NCI-H146 treated with DMSO at 0.1 percent for 48 hours (cell line): ENCODE measurements around the gene KCNE3.

ENCODE experiments used
- DNase-seq: peaks from one replicate; lab custom pipeline; 2025; ENCODE audit not compliant: unreplicated experiment; lab: John Stamatoyannopoulos, UW

KCNE3 gene

DNA sequence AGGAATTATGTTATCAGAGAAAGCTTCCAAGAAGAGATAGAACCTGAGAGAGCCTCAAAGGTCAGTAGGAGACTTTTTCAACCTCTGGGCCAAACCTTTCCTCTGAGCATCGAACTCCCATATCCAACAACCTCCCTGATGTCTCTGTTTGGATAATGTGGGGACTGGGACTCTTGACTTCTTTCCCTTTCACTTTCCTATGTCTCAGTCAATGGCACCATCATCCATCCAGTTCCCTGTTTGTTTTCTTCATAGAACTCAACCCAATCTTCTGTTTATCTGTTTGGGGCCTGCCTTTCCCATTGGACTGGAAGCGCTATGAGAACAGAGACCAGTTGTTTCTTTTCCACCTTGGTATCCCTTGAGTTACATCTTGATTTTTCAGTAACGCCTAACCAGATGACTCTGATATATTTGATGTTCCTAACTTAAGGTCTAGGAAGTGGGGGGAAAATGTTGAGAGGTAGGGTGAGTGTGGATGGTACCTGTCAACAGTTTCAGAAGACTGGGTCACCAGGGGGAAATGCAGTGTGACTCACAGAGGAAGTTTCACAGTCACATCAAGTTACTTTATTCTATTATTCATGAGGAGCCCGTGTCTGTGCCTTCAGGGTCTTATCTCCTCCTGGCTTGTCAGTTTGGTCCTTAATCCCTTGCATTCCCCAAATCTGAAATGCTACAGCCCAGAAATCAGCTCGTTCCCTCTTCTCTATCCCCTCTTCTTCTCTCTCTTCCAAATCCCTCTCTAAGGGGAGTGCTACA lies 4.5 kb upstream of the KCNE3 start:
- DNase-seq = no peak

DNA sequence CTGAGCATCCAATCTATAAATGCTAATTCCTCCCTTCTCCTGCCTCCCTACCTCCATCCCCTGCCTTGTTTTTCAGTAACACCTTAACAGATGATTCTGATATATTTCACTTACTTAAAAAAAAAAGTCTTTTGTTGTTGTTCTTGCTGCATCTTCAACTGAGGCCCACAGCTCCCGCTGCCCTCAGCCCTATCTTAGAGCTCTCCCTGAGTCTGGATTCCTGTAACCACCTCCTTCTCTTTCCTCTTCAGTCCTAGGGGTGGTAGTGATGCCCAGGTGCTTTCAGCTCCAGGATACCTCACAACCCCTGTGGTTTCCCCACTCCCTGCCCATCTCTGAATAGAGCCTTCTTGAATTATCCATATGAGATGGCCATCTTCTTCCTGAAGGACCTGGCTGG lies 3.7 kb upstream of the KCNE3 start:
- DNase-seq = no peak

DNA sequence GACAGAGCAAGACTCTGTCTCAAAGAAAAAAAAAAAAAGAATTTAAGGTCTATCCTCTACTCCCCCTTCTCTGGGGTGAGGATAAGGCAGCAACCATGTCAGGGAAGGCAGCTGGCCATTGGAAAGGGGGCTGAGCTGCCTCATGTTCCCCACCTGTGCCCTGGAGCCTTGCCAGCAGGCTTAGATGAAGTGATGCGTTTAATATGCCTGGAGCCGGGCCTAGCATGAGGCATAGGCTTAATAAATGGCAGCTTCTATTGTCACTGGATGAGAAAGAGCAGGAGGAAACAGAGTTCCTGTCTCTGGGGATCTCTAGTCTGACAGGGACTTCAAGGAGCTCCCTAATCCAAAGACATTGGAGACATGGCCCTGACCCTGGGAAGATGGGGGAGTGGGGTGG lies 3.2 kb upstream of the KCNE3 start:
- DNase-seq = no peak

DNA sequence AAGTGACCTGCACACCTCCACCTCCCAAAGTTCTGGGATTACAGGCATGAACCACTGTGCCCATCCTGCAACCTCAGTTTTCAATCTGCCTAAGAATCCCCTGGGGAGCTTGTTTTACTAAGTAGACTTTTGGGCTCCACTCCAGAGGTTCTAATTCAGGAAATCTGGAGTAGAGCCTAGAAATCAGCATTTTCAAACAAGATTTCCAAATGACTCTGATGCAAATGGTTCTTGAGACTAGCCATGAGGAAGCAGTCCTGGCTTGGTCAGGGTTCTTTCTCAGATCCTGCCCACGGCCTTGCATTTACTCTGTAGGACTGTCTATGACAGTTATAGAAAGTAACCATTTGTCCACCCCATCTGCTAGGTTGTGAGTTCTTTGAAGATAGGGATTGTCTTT lies 1.6 kb upstream of the KCNE3 start:
- no peak for DNase-seq

GRCh38 chr11:74468521-74468920 lies 1.2 kb upstream of the KCNE3 start:
- no peak for DNase-seq

GRCh38 chr11:74468058-74468457 lies 709 bp upstream of the KCNE3 start:
- no peak for DNase-seq

DNA sequence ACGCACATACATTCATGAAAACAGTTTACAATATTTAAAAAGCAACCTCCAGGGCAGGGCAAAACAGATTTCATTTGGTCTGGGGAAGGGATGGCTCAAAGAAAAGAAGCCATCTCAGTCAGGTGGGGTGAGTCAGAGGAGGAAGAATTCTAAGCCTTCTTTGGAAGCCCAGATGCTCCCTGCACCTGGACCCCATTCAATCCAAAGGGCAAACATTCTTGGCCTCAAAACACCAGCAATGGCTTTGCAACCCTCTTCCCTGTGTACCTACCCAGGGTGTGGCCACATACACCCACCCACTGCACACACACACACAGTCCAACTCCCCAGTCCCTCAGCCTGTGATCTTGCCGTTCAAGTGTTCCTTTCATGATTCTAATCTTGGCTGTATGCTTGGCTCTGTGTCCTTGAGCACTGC lies 2.0 kb downstream of the KCNE3 start:
- no peak for DNase-seq

DNA sequence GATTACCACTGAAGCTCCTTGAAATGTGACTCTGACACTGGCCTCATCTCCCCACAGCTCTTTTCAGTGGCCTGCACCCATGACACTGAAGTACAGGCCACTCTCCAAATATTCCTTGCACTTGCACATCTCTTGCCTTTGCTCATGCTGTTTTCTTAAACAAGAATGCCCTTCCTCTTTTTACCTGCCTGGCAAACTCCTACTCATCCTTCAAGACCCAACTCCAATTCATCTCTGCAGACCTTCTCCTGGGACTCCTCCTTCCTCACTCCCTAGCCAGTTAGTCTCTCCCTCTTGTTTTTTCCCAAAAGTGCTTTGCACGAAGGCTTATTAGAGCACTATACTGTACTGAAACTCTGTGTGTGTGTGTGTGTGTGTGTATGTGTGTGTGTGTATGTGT lies 2.6 kb downstream of the KCNE3 start:
- no peak for DNase-seq

DNA sequence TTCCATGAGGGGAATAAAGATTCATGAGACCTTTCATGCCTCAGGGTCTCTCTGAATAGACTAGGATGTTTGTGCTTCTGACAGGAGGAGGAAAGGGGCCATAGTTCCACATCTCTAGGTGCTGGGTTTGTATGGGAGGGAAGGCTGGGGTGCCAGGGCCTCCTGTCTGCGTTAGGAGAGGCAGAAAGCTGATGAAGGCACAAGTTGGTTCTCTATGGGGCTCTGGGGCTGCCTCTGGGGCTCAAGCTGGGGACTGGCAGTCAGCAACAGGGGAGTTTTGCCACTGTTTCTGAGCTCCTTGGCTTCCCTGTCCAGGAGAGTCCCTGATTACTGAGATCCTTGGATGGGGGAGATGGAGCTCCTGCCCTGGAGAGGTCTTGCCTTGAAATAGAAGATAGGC lies 4.1 kb downstream of the KCNE3 start:
- no peak for DNase-seq

DNA sequence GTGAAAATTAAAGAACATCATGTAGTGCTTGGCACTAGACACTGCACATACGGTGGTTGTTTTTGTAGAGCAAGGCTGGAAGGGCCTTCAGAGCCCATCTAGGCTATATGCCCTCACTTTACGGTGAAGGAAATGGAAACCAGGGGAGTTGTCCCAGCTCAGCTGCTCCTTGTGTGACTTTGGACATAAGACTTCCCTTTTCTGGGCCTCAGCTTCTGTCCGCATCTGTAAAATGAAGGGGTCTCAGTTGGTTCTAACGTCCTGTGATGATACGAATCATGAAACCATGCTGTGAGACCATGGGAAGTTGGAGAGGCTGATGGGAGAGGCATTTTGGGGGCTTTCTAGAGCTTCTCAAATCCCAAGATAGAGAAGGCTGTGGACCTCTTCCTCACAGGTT lies 4.7 kb downstream of the KCNE3 start:
- DNase-seq = no peak

- DNase-seq = no peak
Measured at GRCh38 chr11:74462009-74462408, 5.3 kb downstream of the KCNE3 start.

GRCh38 chr11:74460481-74461154 lies 6.7 kb downstream of the KCNE3 start:
- no peak for DNase-seq

- DNase-seq = no peak
Measured at GRCh38 chr11:74460065-74460464, 7.3 kb downstream of the KCNE3 start.

DNA sequence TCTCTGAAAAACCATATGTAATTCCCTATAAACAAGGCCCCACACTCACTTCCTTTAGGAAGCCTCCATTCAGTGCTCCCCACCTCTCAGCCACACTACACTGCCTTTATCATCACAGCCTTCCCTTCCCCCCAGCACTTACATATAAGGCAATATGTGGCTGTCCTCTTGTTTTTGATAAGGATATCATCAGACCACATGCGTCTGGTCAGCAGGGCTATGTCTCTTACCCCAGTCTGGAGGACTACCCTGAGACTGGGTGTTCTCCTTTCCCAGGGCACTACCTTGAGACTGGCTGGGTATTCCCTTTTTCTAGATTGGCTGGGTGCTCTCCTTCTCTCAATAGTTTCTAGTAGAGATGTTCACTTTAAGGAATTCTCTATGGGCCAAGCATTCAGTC lies 7.8 kb downstream of the KCNE3 start:
- no peak for DNase-seq

DNA sequence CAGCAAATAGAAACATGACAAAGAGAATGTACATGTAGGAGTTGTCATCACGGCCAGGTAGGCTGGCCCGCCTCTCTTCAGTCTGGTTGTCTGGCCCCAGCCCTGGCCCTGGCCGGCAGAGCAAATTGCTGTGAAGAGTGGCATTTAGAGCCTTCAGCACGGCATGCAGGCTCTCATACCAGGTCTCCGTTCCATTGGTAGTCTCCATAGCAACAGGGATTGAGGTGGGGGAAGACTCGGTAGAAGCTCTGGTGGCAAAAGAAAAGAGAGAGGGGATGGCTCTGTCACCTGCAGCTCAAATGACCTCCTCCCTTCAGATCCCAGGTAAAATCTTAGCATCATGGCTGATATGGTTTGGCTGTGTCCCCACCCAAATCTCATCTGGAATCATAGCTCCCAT lies 10.0 kb downstream of the KCNE3 start:
- DNase-seq = no peak

GRCh38 chr11:74453373-74453975 lies 13.9 kb downstream of the KCNE3 start:
- DNase-seq = peak; percentile 43

DNA sequence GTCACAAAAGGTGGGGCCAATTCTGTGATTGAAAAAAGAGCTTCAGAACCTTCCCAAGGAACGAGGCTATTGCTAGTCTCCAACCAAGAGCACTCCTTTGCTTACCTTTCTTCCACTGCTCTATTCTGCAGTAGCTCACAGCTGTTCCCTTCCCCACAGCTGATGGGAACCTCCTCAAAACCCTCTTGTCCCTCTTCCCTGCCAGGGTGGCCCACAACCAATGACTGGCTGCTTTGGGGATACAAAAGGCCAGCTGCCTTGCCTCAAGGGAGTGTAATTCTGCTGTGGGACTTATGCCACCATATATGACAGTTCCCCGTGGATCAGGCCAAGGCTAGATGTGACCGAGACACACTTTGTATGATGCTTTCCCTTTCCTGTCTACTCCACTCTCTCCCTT lies 15.0 kb downstream of the KCNE3 start:
- DNase-seq = no peak

DNA sequence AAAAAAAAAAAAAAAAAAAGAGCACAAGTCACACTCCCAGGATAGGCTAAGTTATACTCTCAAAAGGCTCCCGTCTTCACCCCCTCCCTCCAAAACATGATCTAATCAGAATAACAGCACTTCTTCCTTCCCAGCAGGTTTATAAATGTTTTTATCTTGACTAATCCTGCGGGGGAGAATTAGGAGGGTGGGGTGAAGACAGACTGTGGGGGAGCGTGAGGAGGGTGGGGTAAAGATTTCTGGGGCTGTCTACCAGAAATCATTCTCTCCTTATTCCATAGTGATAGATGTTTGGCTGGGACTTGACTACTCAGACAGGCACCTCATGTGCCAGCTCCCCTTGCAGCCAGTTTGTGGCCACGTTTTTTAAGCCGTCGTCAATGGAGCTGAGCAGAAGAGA lies 17.0 kb downstream of the KCNE3 start:
- no peak for DNase-seq

DNA sequence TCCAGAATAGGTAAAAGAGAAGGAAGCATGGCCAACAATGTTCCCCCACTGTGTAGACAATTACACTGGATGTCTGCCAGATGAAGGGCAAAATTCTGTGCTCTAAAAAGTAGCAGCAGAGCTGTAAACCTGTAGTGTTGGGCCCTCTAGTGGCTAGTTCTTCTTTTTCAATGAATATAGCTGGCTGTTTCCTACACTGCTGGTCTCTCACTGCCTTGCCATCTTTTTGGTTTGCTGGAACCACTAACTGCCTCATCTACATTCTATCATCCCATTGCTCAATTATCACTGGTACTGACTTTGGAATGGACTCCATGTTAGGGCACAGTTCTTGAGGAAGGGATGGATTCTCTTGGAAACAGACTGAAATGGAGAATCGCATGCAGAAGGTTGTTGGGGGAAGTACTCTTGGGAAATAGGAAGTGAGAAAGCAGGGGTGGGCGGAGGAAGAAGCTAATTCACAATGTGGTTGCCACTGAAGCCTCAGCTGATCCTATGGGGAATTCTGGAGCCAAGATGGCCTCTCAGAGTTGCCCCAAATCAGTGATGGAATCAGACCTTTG lies 17.9 kb downstream of the KCNE3 start:
- peak; percentile 80 for DNase-seq

DNA sequence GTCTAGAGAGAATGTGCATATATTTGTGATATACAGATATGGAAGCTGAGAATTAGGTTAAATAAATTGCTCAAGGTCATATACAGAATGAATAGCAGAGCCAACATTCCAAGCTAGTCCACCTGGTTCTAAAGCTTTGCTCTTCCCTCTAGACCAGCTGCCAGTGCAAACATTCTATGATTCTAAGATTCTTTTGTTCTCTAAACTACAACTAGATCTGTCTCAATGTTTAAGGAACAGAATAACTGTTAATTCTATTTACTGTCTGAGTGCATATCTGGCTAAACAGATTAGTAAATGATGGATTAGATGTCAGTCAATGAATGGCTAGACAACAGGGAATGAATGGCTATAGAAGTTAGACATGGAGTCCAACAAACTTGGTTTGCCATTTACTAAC lies 19.6 kb downstream of the KCNE3 start:
- no peak for DNase-seq

GRCh38 chr11:74446532-74446938 lies 20.8 kb downstream of the KCNE3 start:
- DNase-seq = no peak

DNA sequence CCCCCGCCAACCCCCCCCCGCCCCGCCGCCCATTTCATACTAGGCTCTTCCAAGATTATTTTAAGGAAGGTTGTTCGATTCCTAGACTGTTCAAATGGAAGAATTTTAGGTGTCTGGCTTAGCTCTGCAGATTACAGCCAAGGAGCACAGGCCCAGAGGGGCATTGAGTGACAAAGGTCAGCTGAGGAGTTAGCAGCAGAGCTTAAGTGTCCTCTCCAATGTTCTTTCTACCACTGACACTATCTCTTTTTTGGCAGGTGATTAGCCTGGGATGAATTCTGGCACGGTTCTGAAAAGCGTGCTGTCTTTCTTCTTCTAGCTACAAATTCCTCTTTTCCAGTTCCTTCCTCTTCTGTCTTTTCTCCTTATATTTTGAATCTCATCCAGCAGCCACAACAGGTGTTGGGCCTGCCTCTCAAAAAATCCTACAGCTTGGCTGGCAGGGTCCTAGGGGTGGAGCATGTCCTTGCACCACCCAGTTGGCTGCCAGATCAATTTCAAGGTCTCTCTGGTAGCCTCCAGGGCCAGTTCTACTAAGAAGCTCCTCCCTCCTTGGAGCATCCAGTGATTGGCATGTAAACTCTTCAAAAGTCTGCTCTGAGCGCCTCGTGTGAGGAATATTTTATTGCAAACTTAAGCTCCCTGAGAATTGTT lies 23.0 kb downstream of the KCNE3 start:
- DNase-seq = no peak
